CD14-positive monocyte (primary cell): ENCODE results near the gene INPP5A. TPM values are rescaled to one million over a fixed set of nuclear protein-coding genes. Genes with fewer than 3 reads are reported as not detected.

Source experiments
- DNase-seq, 3 donors: peaks; one replicate each; pipeline ENCODE4 v3.0.0-alpha.2; 2011 to 2022
- H2AFZ ChIP-seq: 2 replicates; pipeline ENCODE4 v1.6.0; 2012; ENCODE audit warnings: mild to moderate bottlenecking, low read depth, low read length, inconsistent platforms; ENCODE audit not compliant: insufficient read depth, poor library complexity, severe bottlenecking
- H3K27ac ChIP-seq, 2 donors: 1 replicate in 1 of 2; 2 replicates in 1 of 2; pipeline ENCODE4 v1.5.1; 2012 to 2013; ENCODE audit warnings: low read length in 2 of 2, control low read depth in 1 of 2, inconsistent platforms in 1 of 2, low read depth in 1 of 2, mild to moderate bottlenecking in 1 of 2
- H3K27me3 ChIP-seq, 2 donors: one replicate each; pipeline versions ENCODE4 v1.6.0 to v1.6.1; 2011 to 2013; ENCODE audit warnings: low read length in 2 of 2; ENCODE audit not compliant: control insufficient read depth in 2 of 2, insufficient read depth in 2 of 2
- H3K36me3 ChIP-seq, 2 donors: replicated peaks in 1 of 2; 1 replicate in 1 of 2; 2 replicates in 1 of 2; pipeline versions ENCODE4 v1.5.1 to v1.6.1; 2012 to 2013; ENCODE audit warnings: low read length in 2 of 2, control low read depth in 1 of 2, inconsistent platforms in 1 of 2, mild to moderate bottlenecking in 1 of 2; ENCODE audit not compliant: insufficient read depth in 2 of 2, control insufficient read depth in 1 of 2
- H3K4me1 ChIP-seq, 2 donors: 1 replicate in 1 of 2; 2 replicates in 1 of 2; pipeline versions ENCODE4 v1.5.1 to v1.6.1; 2012 to 2013; ENCODE audit warnings: low read length in 2 of 2, control low read depth in 1 of 2, inconsistent platforms in 1 of 2, mild to moderate bottlenecking in 1 of 2, moderate library complexity in 1 of 2; ENCODE audit not compliant: insufficient read depth in 2 of 2, control insufficient read depth in 1 of 2
- H3K4me2 ChIP-seq: replicated peaks from 2 replicates; pipeline ENCODE3; 2012; ENCODE audit warnings: low read length, moderate library complexity, mild to moderate bottlenecking; ENCODE audit not compliant: poor library complexity, severe bottlenecking; ENCODE audit errors: extremely low read depth
- H3K4me3 ChIP-seq, 3 experiments: fragments of 200-600 bp in 1 of 3; sonication (generic) in 1 of 3; replicated peaks in 1 of 3; 1 replicate in 2 of 3; 2 replicates in 1 of 3; pipeline ENCODE4 v1.5.1; 2011 to 2013; ENCODE audit warnings: low read length in 3 of 3, mild to moderate bottlenecking in 3 of 3, control low read depth in 2 of 3, low read depth in 2 of 3, inconsistent platforms in 1 of 3, moderate library complexity in 1 of 3
- H3K79me2 ChIP-seq: 2 replicates; pipeline ENCODE4 v1.6.0; 2012; ENCODE audit warnings: mild to moderate bottlenecking, control low read depth, inconsistent platforms, low read length, moderate library complexity; ENCODE audit not compliant: insufficient read depth
- H3K9ac ChIP-seq: 2 replicates; pipeline ENCODE4 v1.6.0; 2017; ENCODE audit warnings: low read length, mild to moderate bottlenecking; ENCODE audit not compliant: insufficient read depth, poor library complexity, severe bottlenecking
- H3K9me3 ChIP-seq, 2 donors: replicated peaks in 1 of 2; 1 replicate in 1 of 2; 2 replicates in 1 of 2; pipeline versions ENCODE4 v1.5.1 to v1.6.1; 2012 to 2013; ENCODE audit warnings: low read length in 2 of 2, control low read depth in 1 of 2; ENCODE audit not compliant: control insufficient read depth in 1 of 2, insufficient read depth in 1 of 2
- H4K20me1 ChIP-seq: 2 replicates; pipeline ENCODE4 v1.6.0; 2012; ENCODE audit warnings: mild to moderate bottlenecking, low read length, control low read depth, moderate library complexity; ENCODE audit not compliant: insufficient read depth
- H3K27ac Mint-ChIP-seq, 7 donors: one replicate each; pipeline ENCODE4 v1.8.0; 2020; ENCODE audit warnings: mild to moderate bottlenecking in 7 of 7, mixed read lengths in 7 of 7, moderate library complexity in 6 of 7, inconsistent platforms in 2 of 7
- H3K27me3 Mint-ChIP-seq, 3 donors: one replicate each; pipeline ENCODE4 v1.8.0; 2021 to 2022; ENCODE audit warnings: low read depth in 3 of 3, mild to moderate bottlenecking in 3 of 3, mixed read lengths in 3 of 3, moderate library complexity in 3 of 3, inconsistent platforms in 1 of 3
- H3K36me3 Mint-ChIP-seq, 2 donors: one replicate each; pipeline ENCODE4 v1.8.0; 2020; ENCODE audit warnings: mixed read lengths in 2 of 2, inconsistent platforms in 1 of 2, mild to moderate bottlenecking in 1 of 2
- H3K4me1 Mint-ChIP-seq: one replicate; pipeline ENCODE4 v1.8.0; 2020; ENCODE audit warnings: mild to moderate bottlenecking, mixed read lengths
- H3K4me3 Mint-ChIP-seq, 2 donors: one replicate each; pipeline ENCODE4 v1.8.0; 2020; ENCODE audit warnings: mild to moderate bottlenecking in 2 of 2, mixed read lengths in 2 of 2, moderate library complexity in 1 of 2
- H3K9me3 Mint-ChIP-seq, 7 donors: one replicate each; pipeline ENCODE4 v1.8.0; 2020 to 2022; ENCODE audit warnings: mixed read lengths in 7 of 7, mild to moderate bottlenecking in 6 of 7, moderate library complexity in 6 of 7, inconsistent platforms in 2 of 7
- CTCF ChIP-seq: fragments of 200-600 bp; IDR thresholded peaks from one replicate; pipeline ENCODE4 v1.8.0; 2022; ENCODE audit warnings: antibody characterized with exemption, mild to moderate bottlenecking
- WGBS: methylation state at CpG from one replicate; pipeline ENCODE4 v1.1.5; 2013; ENCODE audit warnings: missing lambda C conversion rate; ENCODE audit not compliant: insufficient coverage; 5-methylcytosine and 5-hydroxymethylcytosine counted together
- intact Hi-C, 2 donors: fragments of 100-400 bp; cut with micrococcal nuclease; formaldehyde crosslinking; loops; one replicate each; pipeline versions ENCODE4 v1.15.0 to v1.15.1; 2023
- polyA plus RNA-seq, 3 donors: library from polyadenylated mRNA; depleted of rRNA in 1 of 3; unstranded in 2 of 3; stranded (reverse) in 1 of 3; fragments of 300-500 nt in 2 of 3; fragments of >200 nt in 1 of 3; fragmentation: Illumina TruSeq in 2 of 3; gene quantifications; 1 replicate in 2 of 3; 2 replicates in 1 of 3; pipeline ENCODE4 v1.2.3, GENCODE V29; 2012 to 2021

The INPP5A gene
- polyA plus RNA-seq, 3 donors = 0.87 to 17.2 (median 2.9) TPM

DNA sequence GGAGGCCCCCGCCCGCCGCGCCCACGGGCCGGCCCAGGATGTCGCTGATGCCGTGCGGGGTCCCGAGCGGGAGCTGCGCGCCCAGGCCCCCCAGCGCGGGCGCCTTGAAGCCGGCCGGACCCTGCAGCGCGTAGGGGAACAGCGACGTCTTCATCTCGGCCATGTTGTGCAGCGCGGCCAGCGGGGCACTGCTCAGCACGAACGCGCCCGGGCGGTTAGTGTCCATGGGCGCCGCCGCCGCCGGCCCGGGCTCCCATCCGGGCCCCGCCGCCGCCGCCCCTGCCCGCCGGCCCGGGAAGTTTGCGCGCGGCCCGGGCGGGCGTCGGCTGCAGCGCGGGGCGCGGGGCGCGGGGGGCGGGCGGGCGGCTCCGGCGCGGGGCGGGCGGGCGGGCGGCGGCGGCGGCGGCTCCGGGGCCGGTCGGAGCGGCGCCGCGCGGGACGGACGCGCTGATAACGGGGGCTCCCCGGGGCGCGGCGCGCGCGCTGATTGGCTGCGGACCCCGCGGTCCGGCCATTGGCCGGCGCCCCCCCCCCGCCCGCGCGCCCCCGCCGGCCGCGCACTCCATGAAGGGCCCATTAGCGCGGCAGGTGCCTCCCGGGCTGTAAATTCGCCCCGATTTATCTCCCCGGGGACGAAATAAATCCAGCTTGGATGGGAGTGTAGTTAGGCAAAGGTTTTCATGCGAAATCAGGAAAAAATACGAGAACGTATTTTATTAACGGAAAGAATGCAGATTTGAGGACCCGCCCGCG is 248.3 kb downstream of the INPP5A start, which contains the start of gene NKX6-2:
Gene NKX6-2, minus strand, starts transcription at position 425 of the 753 bp plus-strand sequence. Its CDS starts 199 bp downstream, at position 226.
- no peak within 1 kb of the TSS for H3K4me2 ChIP-seq
- H3K9ac ChIP-seq = no peak within 1 kb of the TSS
- DNase-seq = no peak
- H3K36me3 Mint-ChIP-seq = peaks cover 27 to 28% of the 10 kb centered on the region in 2 donors
- peaks cover 9 to 53% of the 10 kb centered on the region in 2 donors for H3K27me3 ChIP-seq
- H3K9me3 ChIP-seq = peaks cover 0 to 5% of the 10 kb centered on the region in 2 donors
- H3K4me1 Mint-ChIP-seq = peaks cover 4% of the 10 kb centered on the region
- peaks cover 5% of the 10 kb centered on the region for H4K20me1 ChIP-seq
- TF ChIP-seq CTCF = no peak
- H3K27ac ChIP-seq = no peak within 1 kb of the TSS
- WGBS = 2% methylated on average over 105 of the region's 119 CpGs
- H3K4me3 ChIP-seq = no peak within 1 kb of the TSS
- H3K9me3 Mint-ChIP-seq = peaks cover 0 to 9% (median 5%) of the 10 kb centered on the region in 7 donors
- no peaks in the 10 kb centered on the region for H3K4me1 ChIP-seq
- intact Hi-C loops = no loop called here
- H3K36me3 ChIP-seq = peaks cover 15 to 23% of the 10 kb centered on the region in 2 donors
- peaks cover 43 to 79% (median 61%) of the 10 kb centered on the region in 3 donors for H3K27me3 Mint-ChIP-seq
- no peak within 1 kb of the TSS for H2AFZ ChIP-seq
- H3K79me2 ChIP-seq = no peaks in the 10 kb centered on the region
- no peak within 1 kb of the TSS for H3K27ac Mint-ChIP-seq
- peak within 1 kb of the TSS in 1 of 2 donors; percentile 81 for H3K4me3 Mint-ChIP-seq

GRCh38 chr10:132786476-132786883 is 248.9 kb downstream of the INPP5A start:
- Histone ChIP-seq H2AFZ (no peak overlapping the region), H3K4me1 (no peaks in the 10 kb centered on the region), H3K27ac (no peak overlapping the region), H3K4me2 (no peak overlapping the region), H3K4me3 (no peak overlapping the region), H3K36me3 (peaks cover 10 to 18% of the 10 kb centered on the region in 2 donors), H3K9ac (no peak overlapping the region), H3K27me3 (peaks cover 9 to 53% of the 10 kb centered on the region in 2 donors), H3K9me3 (peaks cover 0 to 5% of the 10 kb centered on the region in 2 donors), H4K20me1 (peaks cover 5% of the 10 kb centered on the region), H3K79me2 (no peaks in the 10 kb centered on the region)
- Mint-ChIP-seq H3K27me3 (peaks cover 43 to 83% (median 63%) of the 10 kb centered on the region in 3 donors), H3K4me1 (peaks cover 4% of the 10 kb centered on the region), H3K9me3 (peaks cover 0 to 9% (median 5%) of the 10 kb centered on the region in 7 donors), H3K4me3 (peak overlapping the region in 1 of 2 donors; percentile 81), H3K27ac (no peak overlapping the region), H3K36me3 (peaks cover 22 to 24% of the 10 kb centered on the region in 2 donors)
- no peak for TF ChIP-seq CTCF
- intact Hi-C loops = no loop called here
- 8% methylated on average over 58 of the region's 58 CpGs for WGBS
- DNase-seq = no peak
